ENCODE measurements around the gene BGN. TPM values are rescaled to one million over a fixed set of nuclear protein-coding genes. Genes with fewer than 3 reads are reported as not detected.

Gene BGN
- total RNA-seq, 1 experiment from 2014 or later: not detected

DNA sequence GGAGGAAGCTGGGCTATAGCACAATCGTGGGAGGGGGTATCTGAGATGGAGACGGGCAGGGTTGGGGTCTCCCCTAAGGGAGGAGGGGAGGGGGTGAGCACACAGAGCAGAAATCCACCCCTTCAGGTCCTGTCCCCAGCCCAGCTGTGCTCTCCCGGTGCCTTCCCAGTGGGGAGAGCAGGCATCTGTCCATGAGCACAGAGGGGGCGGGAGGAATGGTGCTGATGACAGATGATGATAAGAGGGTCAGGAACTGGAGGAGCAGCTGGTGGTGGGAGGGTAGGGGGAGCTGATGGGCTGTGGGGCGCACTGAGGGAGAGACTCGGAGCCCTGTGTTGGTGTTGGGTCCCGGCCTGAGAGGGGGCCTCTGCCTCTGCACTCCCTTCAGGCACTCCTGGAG, 31.3 kb downstream of the BGN start:
- BruUV-seq (replicated peaks): no TSS peak
- Mint-ChIP-seq H3K36me3 (ENCODE audit: insufficient read depth, unreplicated experiment) (peaks cover 2% of the 10 kb centered on the region), H3K27me3 (ENCODE audit: unreplicated experiment) (peaks cover 73% of the 10 kb centered on the region), H3K9me3 (ENCODE audit: low read depth, unreplicated experiment) (no peaks in the 10 kb centered on the region), H3K4me3 (ENCODE audit: low read depth, unreplicated experiment) (no peak overlapping the region), H3K27ac (ENCODE audit: unreplicated experiment) (no peak overlapping the region), H3K4me1 (ENCODE audit: low read depth, unreplicated experiment) (no peaks in the 10 kb centered on the region)
- TF ChIP-seq, protein P1, sequence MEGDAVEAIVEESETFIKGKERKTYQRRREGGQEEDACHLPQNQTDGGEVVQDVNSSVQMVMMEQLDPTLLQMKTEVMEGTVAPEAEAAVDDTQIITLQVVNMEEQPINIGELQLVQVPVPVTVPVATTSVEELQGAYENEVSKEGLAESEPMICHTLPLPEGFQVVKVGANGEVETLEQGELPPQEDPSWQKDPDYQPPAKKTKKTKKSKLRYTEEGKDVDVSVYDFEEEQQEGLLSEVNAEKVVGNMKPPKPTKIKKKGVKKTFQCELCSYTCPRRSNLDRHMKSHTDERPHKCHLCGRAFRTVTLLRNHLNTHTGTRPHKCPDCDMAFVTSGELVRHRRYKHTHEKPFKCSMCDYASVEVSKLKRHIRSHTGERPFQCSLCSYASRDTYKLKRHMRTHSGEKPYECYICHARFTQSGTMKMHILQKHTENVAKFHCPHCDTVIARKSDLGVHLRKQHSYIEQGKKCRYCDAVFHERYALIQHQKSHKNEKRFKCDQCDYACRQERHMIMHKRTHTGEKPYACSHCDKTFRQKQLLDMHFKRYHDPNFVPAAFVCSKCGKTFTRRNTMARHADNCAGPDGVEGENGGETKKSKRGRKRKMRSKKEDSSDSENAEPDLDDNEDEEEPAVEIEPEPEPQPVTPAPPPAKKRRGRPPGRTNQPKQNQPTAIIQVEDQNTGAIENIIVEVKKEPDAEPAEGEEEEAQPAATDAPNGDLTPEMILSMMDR (IDR thresholded peaks at IDR 0.05; ENCODE audit: unreplicated experiment): no peak
- intact Hi-C loops (cut with micrococcal nuclease; ENCODE audit: unreplicated experiment): no loop called here
- CTCF ChIA-PET: no interaction called here
- DNase-seq: no peak

DNA sequence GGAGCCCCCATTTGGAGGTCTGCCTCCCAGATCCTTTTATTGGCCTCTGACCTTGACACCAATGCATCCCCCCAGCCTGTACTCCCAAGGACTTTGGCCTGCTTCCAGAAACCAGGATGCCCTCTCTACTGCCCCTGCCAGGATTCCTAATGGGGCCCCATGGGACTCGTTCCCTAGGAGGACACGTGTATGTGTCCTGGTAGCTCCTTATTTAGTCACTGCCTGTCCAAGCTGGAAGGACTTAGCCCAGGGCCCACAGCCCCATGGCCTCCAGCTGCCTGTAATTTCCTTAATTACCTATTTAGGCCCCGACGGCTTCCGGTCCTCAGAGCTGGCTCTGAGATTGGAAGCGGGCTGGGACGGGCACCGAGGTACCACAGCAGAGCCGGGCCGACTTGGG, 32.0 kb downstream of the BGN start:
- H3K4me3 Mint-ChIP-seq (ENCODE audit: low read depth, unreplicated experiment): no peak overlapping the region
- CTCF ChIA-PET: no interaction called here
- no peak overlapping the region for H3K27ac Mint-ChIP-seq (ENCODE audit: unreplicated experiment)
- intact Hi-C loops (cut with micrococcal nuclease; ENCODE audit: unreplicated experiment): no loop called here
- H3K27me3 Mint-ChIP-seq (ENCODE audit: unreplicated experiment): peaks cover 65% of the 10 kb centered on the region
- DNase-seq: no peak
- TF ChIP-seq, protein P1 (IDR thresholded peaks at IDR 0.05; ENCODE audit: unreplicated experiment): no peak
- BruUV-seq (replicated peaks): no TSS peak
- H3K9me3 Mint-ChIP-seq (ENCODE audit: low read depth, unreplicated experiment): no peaks in the 10 kb centered on the region
- H3K4me1 Mint-ChIP-seq (ENCODE audit: low read depth, unreplicated experiment): no peaks in the 10 kb centered on the region
- no peaks in the 10 kb centered on the region for H3K36me3 Mint-ChIP-seq (ENCODE audit: insufficient read depth, unreplicated experiment)

DNA sequence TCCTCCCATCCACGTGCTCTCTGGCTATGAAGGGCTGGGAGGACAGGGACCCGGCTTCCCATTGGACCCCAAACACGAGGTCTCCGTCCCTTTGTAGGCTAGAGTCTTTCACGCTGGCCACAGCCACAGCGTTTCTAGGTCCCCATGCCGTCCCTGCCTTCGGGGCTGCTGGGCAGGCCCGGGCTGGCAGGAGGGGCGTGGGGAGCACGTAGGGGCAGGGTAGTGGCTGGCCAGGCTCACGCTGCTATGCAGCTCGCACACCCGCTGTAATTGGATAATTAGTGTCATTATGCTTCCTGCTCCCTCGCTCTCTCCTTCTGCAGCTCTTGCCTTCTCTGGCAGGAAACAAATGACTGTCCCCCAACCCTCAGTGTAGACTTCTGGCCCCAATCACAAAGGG, 32.4 kb downstream of the BGN start:
- no peak overlapping the region for H3K4me3 Mint-ChIP-seq (ENCODE audit: low read depth, unreplicated experiment)

DNA sequence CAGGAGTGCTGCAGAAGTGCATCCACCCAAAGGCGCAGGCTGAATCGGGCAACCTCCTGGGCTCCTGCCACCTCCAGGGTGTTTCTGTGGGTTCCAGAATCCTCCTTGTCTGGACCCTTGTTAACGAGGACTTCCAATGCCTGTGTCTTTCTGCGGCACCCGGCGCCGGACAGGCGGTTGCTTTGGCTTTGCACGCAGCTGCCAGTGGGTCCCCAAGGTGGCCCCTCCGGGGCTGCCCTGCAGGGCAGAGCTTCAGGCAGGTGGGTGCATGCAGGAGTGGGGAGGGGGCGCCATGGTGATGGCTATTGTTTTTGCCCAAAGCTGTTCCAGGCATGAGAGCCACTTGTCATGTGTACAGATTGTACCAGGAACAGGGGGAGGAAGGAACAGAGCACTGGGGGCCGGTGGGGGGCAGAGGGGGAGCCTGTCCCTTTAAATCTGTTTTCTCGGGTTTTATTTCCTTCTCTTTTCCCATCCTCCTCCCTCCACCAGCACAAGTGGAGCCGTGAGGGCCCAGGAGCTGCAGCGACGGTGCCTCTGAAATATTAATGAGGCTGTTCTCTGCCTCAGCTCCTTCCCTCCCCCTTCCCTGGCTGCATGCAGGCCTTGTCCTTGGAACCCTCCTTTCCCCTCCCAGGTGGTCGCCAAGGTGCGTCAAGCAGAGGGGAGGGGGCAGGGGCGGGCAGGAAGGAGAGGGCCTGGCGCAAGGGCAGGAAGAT, 35.8 kb downstream of the BGN start:
- Mint-ChIP-seq H3K4me1 (ENCODE audit: low read depth, unreplicated experiment) (no peaks in the 10 kb centered on the region), H3K9me3 (ENCODE audit: low read depth, unreplicated experiment) (no peaks in the 10 kb centered on the region), H3K4me3 (ENCODE audit: low read depth, unreplicated experiment) (no peak overlapping the region), H3K27ac (ENCODE audit: unreplicated experiment) (no peak overlapping the region), H3K36me3 (ENCODE audit: insufficient read depth, unreplicated experiment) (peaks cover 4% of the 10 kb centered on the region), H3K27me3 (ENCODE audit: unreplicated experiment) (peaks cover 66% of the 10 kb centered on the region)
- no peak for DNase-seq
- TF ChIP-seq, protein P1 (IDR thresholded peaks at IDR 0.05; ENCODE audit: unreplicated experiment): no peak
- CTCF ChIA-PET: no interaction called here
- BruUV-seq (replicated peaks): no TSS peak
- intact Hi-C loops (cut with micrococcal nuclease; ENCODE audit: unreplicated experiment): no loop called here

More for the DNA sequence above, 32.4 kb downstream of the BGN start:
- TF ChIP-seq, protein P1 (IDR thresholded peaks at IDR 0.05; ENCODE audit: unreplicated experiment): no peak
- H3K36me3 Mint-ChIP-seq (ENCODE audit: insufficient read depth, unreplicated experiment): no peaks in the 10 kb centered on the region
- intact Hi-C loops (cut with micrococcal nuclease; ENCODE audit: unreplicated experiment): no loop called here
- no peak for DNase-seq
- H3K4me1 Mint-ChIP-seq (ENCODE audit: low read depth, unreplicated experiment): no peaks in the 10 kb centered on the region
- H3K9me3 Mint-ChIP-seq (ENCODE audit: low read depth, unreplicated experiment): no peaks in the 10 kb centered on the region
- no TSS peak for BruUV-seq (replicated peaks)
- no peak overlapping the region for H3K27ac Mint-ChIP-seq (ENCODE audit: unreplicated experiment)
- H3K27me3 Mint-ChIP-seq (ENCODE audit: unreplicated experiment): peaks cover 61% of the 10 kb centered on the region
- CTCF ChIA-PET: no interaction called here

Measured in Calu3 (cell line).